Hepatocyte (in vitro differentiated cells): Measurements from ENCODE around the gene AHCY. TPM values are rescaled to one million over a fixed set of nuclear protein-coding genes. Genes with fewer than 3 reads are reported as not detected.
"Not testable (repeated sequence)": the region's sequence is repeated elsewhere in the genome, so short reads cannot be mapped to it uniquely, and the experiment has no call there.

ENCODE experiments used
- DNase-seq: peaks from one replicate; pipeline ENCODE4 v3.0.0-alpha.2; 2016; ENCODE audit warnings: low spot score
- H2AFZ ChIP-seq: fragments of 200-600 bp; sonication (generic); 2 replicates; pipeline ENCODE4 v1.6.0; 2016; ENCODE audit warnings: antibody characterized with exemption, mild to moderate bottlenecking
- H3K27ac ChIP-seq: fragments of 200-600 bp; sonication (generic); 2 replicates; pipeline ENCODE4 v1.5.1; 2016; ENCODE audit warnings: mild to moderate bottlenecking
- H3K27me3 ChIP-seq: fragments of 200-600 bp; sonication (generic); 2 replicates; pipeline ENCODE4 v1.6.1; 2016
- H3K36me3 ChIP-seq: fragments of 200-600 bp; sonication (generic); replicated peaks from 2 replicates; pipeline ENCODE4 v1.5.1; 2016; ENCODE audit warnings: low read depth; ENCODE audit not compliant: insufficient read depth
- H3K4me1 ChIP-seq: fragments of 200-600 bp; sonication (generic); 2 replicates; pipeline ENCODE4 v1.5.1; 2016; ENCODE audit warnings: mild to moderate bottlenecking, moderate library complexity; ENCODE audit not compliant: insufficient read depth
- H3K4me2 ChIP-seq: fragments of 200-600 bp; sonication (generic); 2 replicates; pipeline ENCODE4 v1.6.0; 2016
- H3K4me3 ChIP-seq: fragments of 200-600 bp; sonication (generic); 2 replicates; pipeline ENCODE4 v1.5.1; 2016; ENCODE audit warnings: mild to moderate bottlenecking
- H3K79me2 ChIP-seq: fragments of 200-600 bp; sonication (generic); 2 replicates; pipeline ENCODE4 v1.6.0; 2017; ENCODE audit warnings: mild to moderate bottlenecking
- H3K9me2 ChIP-seq: fragments of 200-600 bp; sonication (generic); replicated peaks from 2 replicates; pipeline ENCODE4 v1.6.0; 2017; ENCODE audit warnings: mild to moderate bottlenecking; ENCODE audit not compliant: insufficient read depth
- H3K9me3 ChIP-seq: fragments of 200-600 bp; sonication (generic); 2 replicates; pipeline ENCODE4 v1.5.1; 2016; ENCODE audit warnings: low read depth, mild to moderate bottlenecking
- H4K20me1 ChIP-seq: fragments of 200-600 bp; sonication (generic); 2 replicates; pipeline ENCODE4 v1.6.0; 2016; ENCODE audit warnings: mild to moderate bottlenecking; ENCODE audit not compliant: insufficient read depth, poor library complexity, severe bottlenecking
- EZH2 ChIP-seq: fragments of 200-600 bp; sonication (generic); IDR thresholded peaks from 2 replicates; pipeline ENCODE4 v1.6.1; 2016; ENCODE audit warnings: antibody characterized with exemption, mild to moderate bottlenecking, borderline replicate concordance
- EZH2phosphoT487 ChIP-seq: fragments of 200-600 bp; sonication (generic); IDR thresholded peaks from one replicate; pipeline ENCODE4 v1.6.1; 2018; ENCODE audit warnings: antibody characterized with exemption, mild to moderate bottlenecking, low read depth, moderate library complexity; ENCODE audit not compliant: unreplicated experiment, severe bottlenecking
- WGBS: methylation state at CpG from one replicate; pipeline ENCODE4 v1.1.6; 2016; ENCODE audit warnings: low lambda C conversion rate; ENCODE audit errors: missing lambda C conversion rate; 5-methylcytosine and 5-hydroxymethylcytosine counted together
- polyA plus RNA-seq: library from polyadenylated mRNA; unstranded; fragments of >200 nt; fragmentation: Nextera tagmentation; extraction: Ambion mirVana; gene quantifications from 2 replicates; pipeline ENCODE4 v1.2.1, GENCODE V29; 2016
- total RNA-seq: library from RNA; depleted of rRNA; stranded (reverse); fragments of >200 nt; gene quantifications from 2 replicates; pipeline ENCODE4 v1.2.3, GENCODE V29; 2014
- TF ChIP-seq, protein P1 (sequence below): fragments of 200-600 bp; sonication (generic); IDR thresholded peaks from 2 replicates; pipeline ENCODE4 v1.5.1; 2016; ENCODE audit warnings: antibody characterized with exemption, mild to moderate bottlenecking; ENCODE audit not compliant: poor library complexity

AHCY gene
- total and polyA plus RNA-seq, 2 experiments from 2014 or later: 81.1 to 124 TPM

DNA sequence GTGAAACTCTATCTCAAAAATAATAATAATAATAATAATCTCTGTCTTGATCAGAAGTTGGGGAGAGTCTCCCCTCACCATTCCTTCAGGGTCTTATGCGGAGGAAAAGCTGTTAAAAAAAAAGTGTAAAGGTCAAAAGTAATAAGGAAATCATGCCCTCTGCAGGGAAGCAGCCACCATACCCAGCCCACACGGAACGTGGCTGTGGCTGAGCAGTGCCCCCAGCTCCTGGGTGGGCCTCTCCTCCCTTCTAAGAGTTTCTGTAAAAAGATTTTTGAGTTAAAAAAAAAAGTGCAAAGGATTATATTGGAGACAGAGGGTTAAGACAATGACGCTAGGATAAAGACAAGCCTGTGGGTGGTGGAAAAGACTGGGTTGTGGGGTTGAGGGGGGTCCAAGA, 30.6 kb upstream of the AHCY start:
- H3K4me3 ChIP-seq: no peak overlapping the region
- DNase-seq: no peak
- H3K27ac ChIP-seq: no peak overlapping the region
- H4K20me1 ChIP-seq: no peaks in the 10 kb centered on the region
- H3K4me2 ChIP-seq: no peak overlapping the region
- H3K9me3 ChIP-seq: no peaks in the 10 kb centered on the region
- H2AFZ ChIP-seq: no peak overlapping the region
- no peaks in the 10 kb centered on the region for H3K4me1 ChIP-seq
- no peaks in the 10 kb centered on the region for H3K27me3 ChIP-seq
- H3K79me2 ChIP-seq: no peaks in the 10 kb centered on the region
- TF ChIP-seq, protein P1, sequence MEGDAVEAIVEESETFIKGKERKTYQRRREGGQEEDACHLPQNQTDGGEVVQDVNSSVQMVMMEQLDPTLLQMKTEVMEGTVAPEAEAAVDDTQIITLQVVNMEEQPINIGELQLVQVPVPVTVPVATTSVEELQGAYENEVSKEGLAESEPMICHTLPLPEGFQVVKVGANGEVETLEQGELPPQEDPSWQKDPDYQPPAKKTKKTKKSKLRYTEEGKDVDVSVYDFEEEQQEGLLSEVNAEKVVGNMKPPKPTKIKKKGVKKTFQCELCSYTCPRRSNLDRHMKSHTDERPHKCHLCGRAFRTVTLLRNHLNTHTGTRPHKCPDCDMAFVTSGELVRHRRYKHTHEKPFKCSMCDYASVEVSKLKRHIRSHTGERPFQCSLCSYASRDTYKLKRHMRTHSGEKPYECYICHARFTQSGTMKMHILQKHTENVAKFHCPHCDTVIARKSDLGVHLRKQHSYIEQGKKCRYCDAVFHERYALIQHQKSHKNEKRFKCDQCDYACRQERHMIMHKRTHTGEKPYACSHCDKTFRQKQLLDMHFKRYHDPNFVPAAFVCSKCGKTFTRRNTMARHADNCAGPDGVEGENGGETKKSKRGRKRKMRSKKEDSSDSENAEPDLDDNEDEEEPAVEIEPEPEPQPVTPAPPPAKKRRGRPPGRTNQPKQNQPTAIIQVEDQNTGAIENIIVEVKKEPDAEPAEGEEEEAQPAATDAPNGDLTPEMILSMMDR: no peak
- TF ChIP-seq EZH2 (no peak), EZH2phosphoT487 (no peak)
- 76% methylated on average over 4 of the region's 4 CpGs for WGBS
- H3K9me2 ChIP-seq: no peaks in the 10 kb centered on the region
- no peaks in the 10 kb centered on the region for H3K36me3 ChIP-seq

DNA sequence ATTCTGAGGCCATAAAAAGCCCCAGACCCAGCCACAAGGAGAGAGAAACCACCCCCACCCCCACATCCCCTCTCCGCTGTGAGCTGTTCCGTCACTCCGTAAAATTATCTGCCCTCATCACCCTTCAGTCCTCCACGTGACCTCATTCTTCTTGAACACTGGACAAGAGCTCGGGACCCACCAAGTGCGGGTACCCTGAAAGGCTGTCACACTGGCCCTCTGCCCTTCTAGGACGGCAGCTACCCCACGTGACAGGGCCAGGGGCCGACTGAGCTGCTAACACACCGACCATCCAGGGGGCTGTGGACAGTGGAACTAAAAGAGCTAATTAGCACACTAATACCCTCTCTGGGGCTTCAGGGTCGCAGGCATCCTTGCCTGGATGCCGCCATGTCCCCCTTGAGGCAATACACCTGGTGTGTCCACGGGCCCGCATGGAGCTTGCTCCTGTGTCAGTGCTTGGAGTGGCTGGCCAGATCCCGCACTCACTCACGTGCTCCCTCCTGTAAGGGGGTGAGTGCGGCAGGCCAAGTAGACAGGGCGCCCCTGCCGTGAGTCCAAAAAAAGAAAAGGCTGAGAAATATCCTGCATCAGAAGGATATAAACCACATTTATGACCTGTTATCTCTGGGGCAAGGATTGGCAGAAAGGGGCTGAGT, 29.2 kb upstream of the AHCY start:
- no peaks in the 10 kb centered on the region for H3K27me3 ChIP-seq
- H3K36me3 ChIP-seq: no peaks in the 10 kb centered on the region
- no peaks in the 10 kb centered on the region for H3K79me2 ChIP-seq
- H2AFZ ChIP-seq: no peak overlapping the region
- TF ChIP-seq EZH2phosphoT487 (no peak), EZH2 (no peak)
- TF ChIP-seq, protein P1: no peak
- WGBS: 64% methylated on average over 19 of the region's 19 CpGs
- no peaks in the 10 kb centered on the region for H3K4me1 ChIP-seq
- no peak overlapping the region for H3K27ac ChIP-seq
- H3K4me2 ChIP-seq: no peak overlapping the region
- H3K4me3 ChIP-seq: no peak overlapping the region
- no peak for DNase-seq
- H3K9me3 ChIP-seq: no peaks in the 10 kb centered on the region
- no peaks in the 10 kb centered on the region for H4K20me1 ChIP-seq
- no peaks in the 10 kb centered on the region for H3K9me2 ChIP-seq

DNA sequence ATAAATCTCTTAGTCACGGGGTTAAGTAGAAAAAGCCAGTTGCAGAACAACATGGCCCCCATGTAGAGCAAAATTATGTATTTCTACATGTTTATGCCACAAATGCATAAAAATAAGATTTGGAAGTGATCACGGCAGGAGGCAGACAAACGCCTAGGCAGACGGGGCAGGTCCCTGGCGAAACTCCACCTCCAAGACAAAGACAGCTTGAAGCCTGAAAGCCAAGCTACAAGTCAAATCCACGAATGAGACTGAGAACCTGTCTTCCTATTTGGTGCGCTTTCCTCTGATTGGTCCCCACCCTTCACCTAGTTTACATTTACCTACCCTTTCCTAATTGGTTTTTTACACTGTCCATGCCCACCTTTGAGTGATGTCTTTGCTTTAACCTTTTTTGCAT, 28.7 kb upstream of the AHCY start:
- no peak for DNase-seq
- no peaks in the 10 kb centered on the region for H3K4me1 ChIP-seq
- H3K27ac ChIP-seq: no peak overlapping the region
- H3K9me2 ChIP-seq: no peaks in the 10 kb centered on the region
- no peaks in the 10 kb centered on the region for H3K27me3 ChIP-seq
- TF ChIP-seq, protein P1: no peak
- TF ChIP-seq EZH2 (no peak), EZH2phosphoT487 (no peak)
- H3K4me3 ChIP-seq: no peak overlapping the region
- no peaks in the 10 kb centered on the region for H3K79me2 ChIP-seq
- no peaks in the 10 kb centered on the region for H3K36me3 ChIP-seq
- no peak overlapping the region for H2AFZ ChIP-seq
- H3K9me3 ChIP-seq: no peaks in the 10 kb centered on the region
- no peak overlapping the region for H3K4me2 ChIP-seq
- no peaks in the 10 kb centered on the region for H4K20me1 ChIP-seq
- 62% methylated on average over 7 of the region's 7 CpGs for WGBS

DNA sequence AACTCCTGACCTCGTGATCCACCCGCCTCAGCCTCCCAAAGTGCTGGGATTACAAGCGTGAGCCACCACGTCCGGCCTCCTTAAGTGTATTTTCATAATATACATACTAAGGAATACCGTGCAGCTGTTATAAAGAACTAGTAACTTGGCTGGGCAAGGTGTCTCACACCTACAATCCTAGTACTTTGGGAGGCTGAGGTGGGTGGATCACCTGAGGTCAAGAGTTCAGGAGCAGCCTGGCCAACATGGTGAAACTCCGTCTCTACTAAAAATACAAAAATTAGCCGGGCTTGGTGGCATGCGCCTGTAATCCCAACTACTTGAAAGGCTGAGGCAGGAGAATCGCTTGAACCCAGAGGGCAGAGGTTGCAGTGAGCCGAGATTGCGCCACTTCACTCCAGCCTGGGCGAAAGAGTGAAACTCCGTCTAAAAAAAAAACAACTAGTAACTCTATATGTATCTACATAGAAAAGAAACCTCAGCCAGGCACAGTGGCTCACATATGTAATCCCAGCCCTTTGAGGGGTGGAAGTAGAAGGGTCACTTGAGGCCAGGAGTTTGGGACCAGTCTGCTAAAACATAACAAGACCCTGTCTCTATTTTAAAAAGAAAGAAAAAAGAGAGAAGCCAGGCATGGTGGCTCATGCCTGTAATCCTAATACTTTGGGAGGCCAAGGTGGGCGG, 27.8 kb upstream of the AHCY start:
- H3K79me2 ChIP-seq, DNase-seq, H3K27me3 ChIP-seq, H3K4me3 ChIP-seq, H2AFZ ChIP-seq, H4K20me1 ChIP-seq, H3K4me2 ChIP-seq, H3K9me2 ChIP-seq, H3K36me3 ChIP-seq, H3K9me3 ChIP-seq, H3K4me1 ChIP-seq, H3K27ac ChIP-seq: not testable (repeated sequence)
- WGBS: 89% methylated on average over 15 of the region's 15 CpGs
